ENCODE results near the gene MGRN1.

The MGRN1 gene

GRCh38 chr16:4660454-4661007 lies 35.9 kb downstream of the MGRN1 start:
- H3K4me3 ChIP-seq (ENCODE audit: low read depth, low read length): no peak overlapping the region
- TF ChIP-seq CTCF (IDR thresholded peaks at IDR 0.05; ENCODE audit: low read depth, low read length): no peak

- no peak overlapping the region for H3K4me3 ChIP-seq (ENCODE audit: low read depth, low read length)
- no peak for TF ChIP-seq CTCF (IDR thresholded peaks at IDR 0.05; ENCODE audit: low read depth, low read length)
Measured at GRCh38 chr16:4661661-4662060, 37.0 kb downstream of the MGRN1 start.

- TF ChIP-seq CTCF (IDR thresholded peaks at IDR 0.05; ENCODE audit: low read depth, low read length): no peak
- H3K4me3 ChIP-seq (ENCODE audit: low read depth, low read length): no peak overlapping the region
Measured at GRCh38 chr16:4663465-4663776, 38.8 kb downstream of the MGRN1 start.

- no peak overlapping the region for H3K4me3 ChIP-seq (ENCODE audit: low read depth, low read length)
- no peak for TF ChIP-seq CTCF (IDR thresholded peaks at IDR 0.05; ENCODE audit: low read depth, low read length)
Measured at GRCh38 chr16:4663777-4664465, 39.3 kb downstream of the MGRN1 start.

- TF ChIP-seq CTCF (IDR thresholded peaks at IDR 0.05; ENCODE audit: low read depth, low read length): no peak
- H3K4me3 ChIP-seq (ENCODE audit: low read depth, low read length): no peak overlapping the region
Measured at GRCh38 chr16:4664538-4665418, 40.2 kb downstream of the MGRN1 start.

- TF ChIP-seq CTCF (IDR thresholded peaks at IDR 0.05; ENCODE audit: low read depth, low read length): no peak
- no peak overlapping the region for H3K4me3 ChIP-seq (ENCODE audit: low read depth, low read length)
Measured at GRCh38 chr16:4666537-4667202, 42.0 kb downstream of the MGRN1 start.
